ENCODE measurements around the gene CCDC57. TPM values are rescaled to one million over a fixed set of nuclear protein-coding genes. Genes with fewer than 3 reads are reported as not detected.

CCDC57 gene
- total RNA-seq, 1 donor from 2014 or later = 40.7 TPM

DNA sequence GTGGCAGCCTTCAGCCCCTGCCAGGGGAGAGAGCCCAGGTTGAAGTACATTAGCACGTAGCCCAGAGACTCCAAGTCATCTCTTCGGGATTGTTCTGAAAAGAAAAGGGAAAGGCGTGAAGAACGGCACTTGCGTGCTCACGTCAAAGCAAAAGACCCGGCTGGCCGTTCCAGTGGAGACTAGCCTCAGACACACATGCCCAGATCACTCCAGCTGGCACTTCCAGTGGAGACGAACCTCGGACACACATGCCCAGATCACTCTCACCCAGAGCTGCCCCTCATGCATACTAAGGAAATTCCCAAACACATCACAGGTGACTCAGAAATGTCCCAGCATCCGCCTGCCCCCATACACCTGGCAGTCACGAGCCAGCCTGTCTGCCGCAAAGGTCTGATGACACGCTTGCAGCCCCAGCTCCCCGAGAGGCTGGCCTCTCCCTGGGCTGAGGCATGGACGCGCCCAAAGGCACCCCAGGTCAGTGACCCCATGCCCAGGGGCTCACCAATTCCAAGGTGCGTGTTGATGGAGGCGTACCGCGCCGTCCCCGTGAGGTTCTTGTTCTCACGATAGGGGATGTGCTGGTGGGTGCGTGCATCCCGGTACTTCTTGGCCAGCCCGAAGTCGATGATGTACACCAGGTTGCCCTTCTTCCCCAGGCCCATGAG, 40.0 kb upstream of the CCDC57 start:
- Mint-ChIP-seq H3K27me3 (ENCODE audit: unreplicated experiment) (peaks cover 6% of the 10 kb centered on the region), H3K9me3 (ENCODE audit: unreplicated experiment) (peaks cover 4% of the 10 kb centered on the region), H3K36me3 (ENCODE audit: unreplicated experiment) (peaks cover 5% of the 10 kb centered on the region), H3K4me1 (ENCODE audit: low read depth, unreplicated experiment) (peaks cover 5% of the 10 kb centered on the region), H3K4me3 (ENCODE audit: unreplicated experiment) (no peak overlapping the region), H3K27ac (ENCODE audit: unreplicated experiment) (peak overlapping the region; percentile 71)
- peak; percentile 5 for DNase-seq
- no peak for TF ChIP-seq CTCF (IDR thresholded peaks at IDR 0.05; ENCODE audit: partially characterized antibody, unreplicated experiment)

DNA sequence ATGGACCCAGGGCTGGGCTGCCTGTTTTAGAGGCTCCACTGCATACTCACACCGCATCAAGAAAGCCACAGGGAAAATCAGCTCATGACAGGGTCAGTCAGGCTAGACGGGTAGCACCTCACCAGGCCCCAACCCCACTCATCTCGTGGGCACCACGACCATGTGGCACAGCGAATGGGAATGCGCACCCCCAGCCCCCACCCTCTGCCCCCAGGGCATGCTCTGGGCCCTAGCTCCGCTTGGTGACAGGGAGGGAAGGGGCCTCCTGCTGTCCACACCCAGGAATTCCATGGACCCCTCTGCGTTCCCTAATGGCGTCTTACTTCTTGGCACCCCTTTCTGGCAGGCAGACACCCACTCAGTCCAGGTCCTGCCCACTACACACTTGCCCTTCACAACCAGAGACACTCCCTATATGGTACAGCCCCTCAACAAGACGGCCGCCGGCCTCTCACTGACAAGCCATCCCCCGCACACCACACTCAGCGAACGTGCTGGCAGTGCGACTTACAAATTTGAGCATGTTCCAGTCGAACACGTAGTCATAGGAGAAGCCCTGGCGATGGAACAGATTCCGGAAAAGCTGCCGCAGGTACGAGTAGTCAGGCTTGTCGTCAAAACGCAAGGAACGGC, 38.3 kb upstream of the CCDC57 start:
- H3K4me1 Mint-ChIP-seq (ENCODE audit: low read depth, unreplicated experiment) = no peaks in the 10 kb centered on the region
- H3K27ac Mint-ChIP-seq (ENCODE audit: unreplicated experiment) = peak overlapping the region; percentile 18
- H3K27me3 Mint-ChIP-seq (ENCODE audit: unreplicated experiment) = peaks cover 6% of the 10 kb centered on the region
- no peak for DNase-seq
- H3K9me3 Mint-ChIP-seq (ENCODE audit: unreplicated experiment) = peaks cover 4% of the 10 kb centered on the region
- no peak overlapping the region for H3K4me3 Mint-ChIP-seq (ENCODE audit: unreplicated experiment)
- TF ChIP-seq CTCF (IDR thresholded peaks at IDR 0.05; ENCODE audit: partially characterized antibody, unreplicated experiment) = no peak
- H3K36me3 Mint-ChIP-seq (ENCODE audit: unreplicated experiment) = peaks cover 5% of the 10 kb centered on the region

DNA sequence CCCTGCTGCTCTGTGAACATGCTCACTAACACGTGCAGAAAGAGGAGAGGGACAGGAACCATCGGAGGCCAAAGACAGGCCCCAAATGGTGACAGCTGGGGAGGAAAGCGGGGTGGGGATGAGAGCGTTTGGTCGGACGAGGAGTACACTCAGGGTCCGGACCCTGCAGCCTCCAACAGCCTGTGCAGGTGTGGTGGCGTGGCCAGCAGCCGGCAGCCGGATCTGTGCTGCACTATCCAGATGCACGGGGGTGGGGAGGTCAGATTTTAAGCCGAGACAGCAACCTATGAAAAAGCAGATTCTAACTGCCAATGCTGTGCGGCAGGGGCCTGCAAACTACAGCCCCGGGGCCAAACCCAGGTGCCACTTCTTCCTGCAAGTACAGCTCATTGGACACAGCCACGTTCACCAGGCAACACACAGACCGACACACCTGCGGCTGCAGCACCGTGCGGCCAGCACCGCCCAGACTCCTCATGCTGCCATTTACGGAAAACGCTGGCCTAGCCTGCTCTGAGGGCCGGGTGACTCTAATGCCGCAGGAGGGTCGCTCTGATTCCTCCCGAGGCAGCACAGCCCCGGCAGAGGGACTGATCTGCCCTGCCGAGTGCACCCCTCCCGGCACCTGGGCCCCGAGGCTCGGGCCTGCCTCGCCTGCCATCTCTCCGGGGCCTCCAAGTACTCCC, 37.4 kb upstream of the CCDC57 start:
- peaks cover 4% of the 10 kb centered on the region for H3K9me3 Mint-ChIP-seq (ENCODE audit: unreplicated experiment)
- H3K4me3 Mint-ChIP-seq (ENCODE audit: unreplicated experiment) = no peak overlapping the region
- no peak for TF ChIP-seq CTCF (IDR thresholded peaks at IDR 0.05; ENCODE audit: partially characterized antibody, unreplicated experiment)
- peaks cover 5% of the 10 kb centered on the region for H3K36me3 Mint-ChIP-seq (ENCODE audit: unreplicated experiment)
- no peak overlapping the region for H3K27ac Mint-ChIP-seq (ENCODE audit: unreplicated experiment)
- no peaks in the 10 kb centered on the region for H3K4me1 Mint-ChIP-seq (ENCODE audit: low read depth, unreplicated experiment)
- no peak for DNase-seq
- peaks cover 6% of the 10 kb centered on the region for H3K27me3 Mint-ChIP-seq (ENCODE audit: unreplicated experiment)

DNA sequence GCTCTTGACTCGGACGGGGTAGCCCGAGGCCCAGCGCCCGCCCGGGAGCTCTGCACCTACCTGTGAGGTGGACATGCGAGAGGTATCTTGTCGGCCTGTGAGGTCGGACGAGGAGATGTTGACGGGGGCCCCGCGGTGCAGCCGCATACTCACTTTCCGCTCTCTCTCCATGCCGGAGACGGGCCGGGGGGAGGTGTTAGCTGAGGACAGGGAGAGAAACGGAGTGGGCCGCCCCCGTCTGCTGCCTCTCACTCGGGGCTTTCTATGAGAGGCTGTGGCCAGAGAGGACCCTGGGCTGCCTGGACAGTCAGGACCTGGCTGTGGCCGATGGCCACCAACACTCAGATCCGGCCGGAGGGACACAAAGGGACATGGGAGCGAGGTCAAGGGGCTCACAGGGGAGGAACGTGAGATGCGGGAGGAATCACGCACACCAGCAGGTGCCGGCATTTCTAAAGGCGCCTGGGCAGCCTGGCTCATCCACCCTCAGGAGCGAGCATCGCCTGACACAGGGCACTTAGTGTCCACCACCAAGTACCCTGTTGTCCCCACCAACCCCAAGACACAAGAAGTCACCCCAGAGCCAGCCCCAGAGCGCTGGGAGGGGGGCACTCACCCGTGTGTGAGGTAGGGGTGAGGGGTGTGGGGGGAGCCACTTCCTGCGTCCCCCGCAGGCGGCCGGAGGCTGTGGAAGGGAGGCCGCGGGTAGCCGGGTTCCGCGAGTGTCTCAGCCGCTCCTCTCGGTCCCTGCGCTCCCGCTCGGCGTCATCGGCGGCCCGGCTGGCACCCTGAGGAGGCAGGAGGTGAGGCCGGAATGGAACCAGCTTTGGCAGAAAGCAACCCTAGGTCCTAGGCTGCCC, 36.4 kb upstream of the CCDC57 start:
- H3K9me3 Mint-ChIP-seq (ENCODE audit: unreplicated experiment) = peaks cover 6% of the 10 kb centered on the region
- H3K4me3 Mint-ChIP-seq (ENCODE audit: unreplicated experiment) = no peak overlapping the region
- TF ChIP-seq CTCF (IDR thresholded peaks at IDR 0.05; ENCODE audit: partially characterized antibody, unreplicated experiment) = no peak
- peak overlapping the region; percentile 12 for H3K27ac Mint-ChIP-seq (ENCODE audit: unreplicated experiment)
- H3K27me3 Mint-ChIP-seq (ENCODE audit: unreplicated experiment) = peaks cover 7% of the 10 kb centered on the region
- no peak for DNase-seq
- H3K36me3 Mint-ChIP-seq (ENCODE audit: unreplicated experiment) = peaks cover 8% of the 10 kb centered on the region
- H3K4me1 Mint-ChIP-seq (ENCODE audit: low read depth, unreplicated experiment) = peaks cover 2% of the 10 kb centered on the region
